HG03060 (cell line): ENCODE measurements around the gene MMAB.

Experiments
- ATAC-seq: cut with Tn5 transposase; IDR thresholded peaks from one replicate; pipeline ENCODE4 v1.9.1; 2021; ENCODE audit warnings: low read depth, moderate number of reproducible peaks; ENCODE audit not compliant: unreplicated experiment

The MMAB gene

GRCh38 chr12:109542876-109543275 lies 30.4 kb downstream of the MMAB start:
- no peak for ATAC-seq

GRCh38 chr12:109542014-109542413 lies 31.3 kb downstream of the MMAB start:
- no peak for ATAC-seq

- no peak for ATAC-seq
Observed at GRCh38 chr12:109541413-109541726, 31.9 kb downstream of the MMAB start.

- ATAC-seq = no peak
Observed at GRCh38 chr12:109540526-109541412, 32.5 kb downstream of the MMAB start.

- no peak for ATAC-seq
Observed at GRCh38 chr12:109539508-109539907, 33.8 kb downstream of the MMAB start.

- ATAC-seq = no peak
Observed at GRCh38 chr12:109538191-109538863, 35.0 kb downstream of the MMAB start.

- no peak for ATAC-seq
Observed at GRCh38 chr12:109537136-109537535, 36.2 kb downstream of the MMAB start.

GRCh38 chr12:109535863-109536250 lies 37.4 kb downstream of the MMAB start:
- no peak for ATAC-seq

GRCh38 chr12:109535231-109535862 lies 38.0 kb downstream of the MMAB start:
- no peak for ATAC-seq

- no peak for ATAC-seq
Observed at GRCh38 chr12:109534456-109534855, 38.8 kb downstream of the MMAB start.

- ATAC-seq = no peak
Observed at GRCh38 chr12:109533487-109533740, 39.9 kb downstream of the MMAB start.

GRCh38 chr12:109532721-109533486 lies 40.4 kb downstream of the MMAB start:
- ATAC-seq = no peak

- ATAC-seq = no peak
Observed at GRCh38 chr12:109531411-109531810, 41.9 kb downstream of the MMAB start.

- ATAC-seq = no peak
Observed at GRCh38 chr12:109529691-109530640, 43.3 kb downstream of the MMAB start.

- no peak for ATAC-seq
Observed at GRCh38 chr12:109527489-109528123, 45.7 kb downstream of the MMAB start.

GRCh38 chr12:109525279-109525585 lies 48.1 kb downstream of the MMAB start:
- no peak for ATAC-seq

GRCh38 chr12:109524466-109525278 lies 48.6 kb downstream of the MMAB start:
- ATAC-seq = no peak

GRCh38 chr12:109523504-109523903 lies 49.8 kb downstream of the MMAB start:
- ATAC-seq = no peak

- no peak for ATAC-seq
Observed at GRCh38 chr12:109523071-109523470, 50.2 kb downstream of the MMAB start.
